Activated gamma-delta T cell treated with anti-CD3 and anti-CD28 coated beads, Interleukin-2, amount 50 U/mL, for 16 hours (primary cell): Measurements from ENCODE around the gene KIF26B.
"Not testable (repeated sequence)": the region's sequence is repeated elsewhere in the genome, so short reads cannot be mapped to it uniquely, and the experiment has no call there.

Experiments used
- DNase-seq: peaks from one replicate; pipeline ENCODE4 v3.0.0-alpha.2; 2020; ENCODE audit warnings: low read depth

Gene KIF26B

GRCh38 chr1:245325922-245326795 is 171.4 kb downstream of the KIF26B start:
- no peak for DNase-seq

- no peak for DNase-seq
Observed at GRCh38 chr1:245327360-245327759, 172.6 kb downstream of the KIF26B start.

- no peak for DNase-seq
Observed at GRCh38 chr1:245327842-245328241, 173.1 kb downstream of the KIF26B start.

- DNase-seq: no peak
Observed at GRCh38 chr1:245330951-245331350, 176.2 kb downstream of the KIF26B start.

GRCh38 chr1:245332085-245332484 is 177.3 kb downstream of the KIF26B start:
- no peak for DNase-seq

GRCh38 chr1:245332513-245332912 is 177.7 kb downstream of the KIF26B start:
- DNase-seq: no peak

- DNase-seq: no peak
Observed at GRCh38 chr1:245334235-245334634, 179.4 kb downstream of the KIF26B start.

GRCh38 chr1:245334827-245335490 is 180.2 kb downstream of the KIF26B start:
- no peak for DNase-seq

- not testable (repeated sequence) for DNase-seq
Observed at GRCh38 chr1:245335684-245336083, 180.9 kb downstream of the KIF26B start.

GRCh38 chr1:245336149-245336983 is 181.6 kb downstream of the KIF26B start:
- DNase-seq: no peak

GRCh38 chr1:245336984-245337355 is 182.2 kb downstream of the KIF26B start:
- not testable (repeated sequence) for DNase-seq

- no peak for DNase-seq
Observed at GRCh38 chr1:245337829-245338484, 183.2 kb downstream of the KIF26B start.

- no peak for DNase-seq
Observed at GRCh38 chr1:245338485-245338877, 183.7 kb downstream of the KIF26B start.

- no peak for DNase-seq
Observed at GRCh38 chr1:245341743-245342142, 187.0 kb downstream of the KIF26B start.

- DNase-seq: no peak
Observed at GRCh38 chr1:245345191-245345884, 190.6 kb downstream of the KIF26B start.

- DNase-seq: no peak
Observed at GRCh38 chr1:245348626-245349025, 193.8 kb downstream of the KIF26B start.

GRCh38 chr1:245353411-245353810 is 198.6 kb downstream of the KIF26B start:
- no peak for DNase-seq

- DNase-seq: no peak
Observed at GRCh38 chr1:245353915-245354775, 199.4 kb downstream of the KIF26B start.

GRCh38 chr1:245355851-245356630 is 201.3 kb downstream of the KIF26B start:
- DNase-seq: not testable (repeated sequence)
